VCaP (cell line): Measurements from ENCODE around the gene CDKN2B.

Experiments used
- H3K27ac ChIP-seq: fragments of 450-650 bp; 2 replicates; pipeline ENCODE4 v1.5.1; 2017
- TF ChIP-seq, protein P1 (sequence below): fragments of 450-650 bp; conservative IDR thresholded peaks from 2 replicates; pipeline ENCODE4 v1.5.1; 2017; ENCODE audit warnings: mild to moderate bottlenecking, moderate library complexity

The CDKN2B gene

DNA sequence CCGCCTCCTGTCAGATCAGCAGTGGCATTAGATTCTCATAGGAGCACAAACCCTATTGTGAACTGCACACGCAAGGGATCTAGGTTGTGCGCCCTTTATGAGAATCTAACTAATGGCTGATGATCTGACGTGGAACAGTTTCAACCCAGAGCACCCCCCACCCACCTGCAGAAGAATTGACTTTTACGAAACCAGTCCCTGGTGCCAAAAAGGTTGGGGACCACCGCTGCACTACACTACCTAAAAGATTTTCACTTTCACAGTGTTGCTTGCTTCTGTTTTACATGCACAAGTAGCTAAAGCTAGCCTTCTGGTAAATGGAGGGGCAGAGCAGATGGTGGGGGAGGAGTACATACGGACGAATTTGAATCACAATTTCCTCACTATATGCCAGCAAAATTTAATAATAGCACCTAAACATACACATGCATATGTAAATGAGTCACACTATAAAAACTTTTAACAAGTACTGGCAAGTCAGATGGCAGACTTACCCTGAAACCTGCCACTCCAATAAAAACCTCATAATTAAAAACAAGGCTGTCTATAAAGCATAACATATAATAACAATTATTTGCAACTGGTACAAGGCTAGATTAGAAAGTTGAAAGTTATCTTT, 24.0 kb upstream of the CDKN2B start:
- H3K27ac ChIP-seq: no peak overlapping the region
- TF ChIP-seq, protein P1, sequence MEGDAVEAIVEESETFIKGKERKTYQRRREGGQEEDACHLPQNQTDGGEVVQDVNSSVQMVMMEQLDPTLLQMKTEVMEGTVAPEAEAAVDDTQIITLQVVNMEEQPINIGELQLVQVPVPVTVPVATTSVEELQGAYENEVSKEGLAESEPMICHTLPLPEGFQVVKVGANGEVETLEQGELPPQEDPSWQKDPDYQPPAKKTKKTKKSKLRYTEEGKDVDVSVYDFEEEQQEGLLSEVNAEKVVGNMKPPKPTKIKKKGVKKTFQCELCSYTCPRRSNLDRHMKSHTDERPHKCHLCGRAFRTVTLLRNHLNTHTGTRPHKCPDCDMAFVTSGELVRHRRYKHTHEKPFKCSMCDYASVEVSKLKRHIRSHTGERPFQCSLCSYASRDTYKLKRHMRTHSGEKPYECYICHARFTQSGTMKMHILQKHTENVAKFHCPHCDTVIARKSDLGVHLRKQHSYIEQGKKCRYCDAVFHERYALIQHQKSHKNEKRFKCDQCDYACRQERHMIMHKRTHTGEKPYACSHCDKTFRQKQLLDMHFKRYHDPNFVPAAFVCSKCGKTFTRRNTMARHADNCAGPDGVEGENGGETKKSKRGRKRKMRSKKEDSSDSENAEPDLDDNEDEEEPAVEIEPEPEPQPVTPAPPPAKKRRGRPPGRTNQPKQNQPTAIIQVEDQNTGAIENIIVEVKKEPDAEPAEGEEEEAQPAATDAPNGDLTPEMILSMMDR: no peak; the same call in 1 of the 2 replicates

GRCh38 chr9:22031655-22032411, 22.7 kb upstream of the CDKN2B start:
- TF ChIP-seq, protein P1: no peak
- no peak overlapping the region for H3K27ac ChIP-seq

DNA sequence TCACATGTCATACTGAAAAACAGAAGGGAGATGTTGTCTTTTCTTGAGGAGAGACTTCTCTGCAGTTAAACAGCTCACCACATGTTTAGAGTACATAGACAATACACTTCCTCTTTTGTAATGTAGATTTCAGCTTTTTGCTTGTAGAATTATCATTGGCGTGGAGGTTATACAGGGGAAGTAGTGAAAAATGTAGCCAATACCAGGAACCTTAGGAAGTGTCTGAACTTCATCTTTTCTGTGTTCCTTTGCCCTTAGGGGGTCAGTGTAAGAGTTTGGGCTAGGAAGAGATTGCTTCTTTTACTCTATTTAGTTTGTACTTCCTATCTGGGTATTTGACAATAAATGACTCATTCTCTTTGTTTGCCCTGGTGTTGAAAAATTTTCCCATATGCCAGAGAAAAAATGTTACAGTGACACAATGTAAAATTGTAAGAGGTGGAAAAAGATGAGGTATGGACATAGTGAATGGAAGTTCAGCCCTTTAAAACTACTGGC, 21.0 kb upstream of the CDKN2B start:
- no peak overlapping the region for H3K27ac ChIP-seq
- TF ChIP-seq, protein P1: no peak

GRCh38 chr9:22029231-22029630, 20.1 kb upstream of the CDKN2B start:
- TF ChIP-seq, protein P1: no peak
- no peak overlapping the region for H3K27ac ChIP-seq

- TF ChIP-seq, protein P1: no peak
- no peak overlapping the region for H3K27ac ChIP-seq
Measured at GRCh38 chr9:22028394-22028793, 19.3 kb upstream of the CDKN2B start.

GRCh38 chr9:22026696-22027095, 17.6 kb upstream of the CDKN2B start:
- TF ChIP-seq, protein P1: no peak
- H3K27ac ChIP-seq: no peak overlapping the region

DNA sequence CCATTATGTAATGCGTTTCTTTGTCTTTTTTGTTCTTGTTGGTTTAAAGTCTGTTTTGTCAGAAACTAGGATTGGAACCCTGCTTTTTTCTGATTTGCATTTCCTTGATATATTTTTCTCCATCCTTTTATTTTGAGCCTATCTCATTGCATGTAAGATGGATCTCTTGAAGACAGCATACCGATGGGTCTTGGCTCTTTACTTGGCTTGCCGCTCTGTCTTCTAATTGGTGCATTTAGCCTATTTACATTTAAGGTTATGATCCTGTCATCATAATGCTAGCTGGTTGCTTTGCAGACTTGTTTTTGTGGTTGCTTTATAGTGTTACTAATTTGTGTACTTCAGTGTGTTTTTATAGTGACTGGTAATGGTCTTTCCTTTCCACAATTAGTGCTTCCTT, 13.3 kb upstream of the CDKN2B start:
- no peak overlapping the region for H3K27ac ChIP-seq
- TF ChIP-seq, protein P1: no peak
